NCI-H226 (cell line): ENCODE results near the gene PDZRN4.

Experiments used
- DNase-seq: peaks from one replicate; pipeline ENCODE4 v3.0.0-alpha.2; 2015

PDZRN4 gene

GRCh38 chr12:41365653-41366171 lies 177.6 kb downstream of the PDZRN4 start:
- DNase-seq: no peak

- no peak for DNase-seq
Observed at GRCh38 chr12:41367726-41368405, 179.7 kb downstream of the PDZRN4 start.

DNA sequence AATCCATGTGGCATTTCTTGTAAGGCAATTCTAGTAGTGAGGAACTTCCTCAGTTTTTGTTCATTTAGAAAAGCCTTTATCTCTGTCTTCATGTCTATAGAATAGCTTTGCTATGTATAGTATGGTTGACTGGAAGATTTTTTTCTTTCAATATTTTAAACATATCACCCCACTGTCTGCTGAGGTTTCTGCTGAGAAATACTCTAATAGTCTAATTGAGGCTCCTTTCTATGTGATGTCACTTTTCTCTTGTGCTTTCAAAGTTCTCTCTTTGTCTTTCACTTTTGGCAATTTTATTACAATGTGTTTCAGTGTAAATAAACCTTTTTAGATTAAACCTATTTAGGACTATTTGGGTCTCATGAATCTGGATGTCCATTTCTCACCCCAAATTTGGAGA lies 192.8 kb downstream of the PDZRN4 start:
- no peak for DNase-seq

DNA sequence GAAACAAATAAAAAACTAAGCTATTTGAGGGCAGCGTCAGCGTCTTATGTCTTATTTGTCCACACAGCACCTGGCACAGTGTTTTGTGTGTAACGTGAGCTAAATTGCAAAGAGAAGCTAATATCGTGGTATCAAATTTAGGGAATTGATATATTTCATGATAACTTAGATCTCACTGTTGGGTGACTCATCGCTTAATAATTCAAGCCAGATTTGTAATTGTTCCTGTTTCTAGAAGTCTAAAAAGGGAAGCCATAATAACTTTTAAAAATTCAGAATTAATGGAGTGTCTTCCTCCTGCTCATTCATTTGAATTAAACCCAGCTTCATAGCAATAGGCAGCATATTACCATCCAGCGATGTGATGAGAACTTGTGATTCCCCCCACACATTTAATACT lies 214.7 kb downstream of the PDZRN4 start:
- no peak for DNase-seq

DNA sequence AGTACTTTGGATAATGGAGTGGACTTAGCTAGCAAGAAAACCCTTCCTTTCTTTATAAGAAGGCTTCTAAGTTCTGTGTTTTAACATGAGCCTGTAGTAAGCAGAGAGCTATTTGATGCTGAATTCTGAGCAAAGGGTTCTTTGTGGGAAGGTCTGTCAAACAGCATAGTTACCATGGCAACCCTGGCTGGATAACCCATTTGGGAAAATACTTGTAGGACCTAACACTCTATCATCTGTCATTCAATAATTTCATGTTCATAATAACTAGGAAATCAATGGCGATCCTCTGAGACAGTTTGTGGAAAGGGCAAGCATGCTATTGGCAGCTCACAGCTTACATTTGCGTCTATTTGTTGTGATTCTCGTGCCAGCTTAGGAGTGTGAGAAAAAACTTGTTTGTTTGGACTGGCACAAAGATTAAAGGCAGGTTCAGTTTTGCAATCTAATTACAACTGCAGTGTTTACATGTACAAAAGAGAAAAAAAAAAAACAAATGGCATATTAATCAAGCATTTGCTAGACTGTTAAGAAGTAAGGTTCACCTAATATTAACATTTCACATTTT lies 219.2 kb downstream of the PDZRN4 start:
- DNase-seq: no peak

GRCh38 chr12:41409628-41410027 lies 221.5 kb downstream of the PDZRN4 start:
- DNase-seq: no peak

GRCh38 chr12:41418586-41418985 lies 230.5 kb downstream of the PDZRN4 start:
- DNase-seq: no peak

- DNase-seq: no peak
Observed at GRCh38 chr12:41419131-41419893, 231.2 kb downstream of the PDZRN4 start.

- DNase-seq: no peak
Observed at GRCh38 chr12:41424651-41425050, 236.5 kb downstream of the PDZRN4 start.

DNA sequence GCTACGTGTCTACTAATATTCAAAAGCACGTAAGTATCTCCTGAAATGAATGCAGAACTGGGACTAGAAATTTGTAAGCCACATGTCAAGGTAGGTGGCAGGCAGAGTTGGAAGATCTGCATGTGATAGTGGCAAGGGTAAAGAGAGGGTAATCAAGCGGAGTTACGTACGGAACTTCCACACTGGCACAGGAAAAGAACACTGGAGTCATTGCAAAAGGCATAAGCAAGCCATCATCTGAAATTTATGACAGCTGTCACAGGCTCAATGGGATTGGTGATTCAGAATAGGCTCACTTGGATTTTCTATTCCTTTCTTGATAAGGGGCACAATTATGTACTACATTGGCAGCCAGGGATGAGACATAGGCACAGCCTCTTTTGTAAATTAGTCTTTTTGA lies 245.3 kb downstream of the PDZRN4 start:
- no peak for DNase-seq

- no peak for DNase-seq
Observed at GRCh38 chr12:41436076-41436475, 248.0 kb downstream of the PDZRN4 start.

DNA sequence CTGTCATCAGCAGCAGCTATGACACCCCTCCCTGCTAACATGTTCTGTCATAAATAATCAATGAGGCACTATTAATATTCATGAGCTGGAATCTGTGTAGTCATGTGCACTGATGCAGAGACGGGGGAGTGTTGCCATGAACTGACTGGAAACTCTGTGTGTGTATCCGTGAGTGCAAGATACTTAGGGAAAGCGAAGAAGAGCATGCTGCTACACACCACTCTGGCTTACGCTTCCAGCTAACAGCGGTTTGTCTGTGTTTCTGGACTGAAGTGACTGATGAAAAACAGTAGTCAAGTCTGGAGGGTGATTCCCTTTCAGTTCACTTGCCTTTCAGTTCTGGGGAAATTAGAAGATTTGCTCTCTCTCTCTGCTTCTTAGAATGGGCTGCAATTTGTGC lies 249.4 kb downstream of the PDZRN4 start:
- DNase-seq: no peak

DNA sequence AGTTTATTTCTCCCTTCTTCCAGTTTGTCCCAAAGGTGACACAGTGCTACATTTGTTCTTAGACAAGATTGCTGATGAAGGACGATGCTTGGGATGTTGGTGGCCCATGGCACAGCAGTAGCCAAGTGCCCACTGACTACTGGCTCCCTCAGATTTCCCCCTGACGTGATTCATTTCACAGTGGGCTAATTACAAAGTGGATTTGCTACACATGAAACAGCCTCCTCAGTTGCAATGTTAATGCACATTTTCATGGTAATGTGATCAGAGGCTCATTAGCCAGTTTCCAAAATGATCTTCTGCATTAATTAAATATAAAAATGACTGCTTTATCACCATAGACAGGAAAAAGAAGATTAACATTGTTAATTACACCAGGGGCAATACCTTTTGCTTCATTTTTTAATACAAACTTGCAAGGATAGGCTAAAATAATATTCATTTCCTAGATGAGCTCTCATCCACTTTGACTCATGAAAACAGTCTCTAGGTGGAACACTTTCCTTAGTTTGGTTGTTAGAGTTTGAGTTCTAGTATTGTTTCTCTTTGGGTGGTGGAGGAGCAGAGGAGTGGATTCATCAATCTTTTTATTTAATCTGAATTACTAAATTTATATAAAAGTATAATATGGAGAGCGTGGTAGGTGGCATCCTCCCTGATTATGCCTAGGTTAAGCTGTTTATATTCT lies 250.9 kb downstream of the PDZRN4 start:
- DNase-seq: no peak

DNA sequence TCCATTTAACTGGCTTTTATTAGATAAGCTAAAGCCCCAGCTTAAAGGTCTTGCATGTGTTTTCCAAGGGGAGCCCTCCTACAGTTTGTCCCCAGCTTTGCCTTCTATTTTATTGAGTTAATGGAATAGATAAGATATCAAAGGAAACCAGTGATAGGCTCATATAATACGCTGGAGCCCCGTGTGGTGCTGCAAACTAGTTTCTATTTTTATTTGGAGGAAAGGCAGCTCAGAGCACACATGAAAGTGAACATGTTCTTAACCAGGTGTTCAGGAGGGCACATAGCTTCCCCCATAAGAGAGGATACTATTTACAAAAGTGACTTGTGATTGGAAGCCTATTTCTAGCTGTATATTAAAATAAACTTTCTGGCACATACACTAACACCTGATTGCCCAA lies 251.7 kb downstream of the PDZRN4 start:
- DNase-seq: no peak

DNA sequence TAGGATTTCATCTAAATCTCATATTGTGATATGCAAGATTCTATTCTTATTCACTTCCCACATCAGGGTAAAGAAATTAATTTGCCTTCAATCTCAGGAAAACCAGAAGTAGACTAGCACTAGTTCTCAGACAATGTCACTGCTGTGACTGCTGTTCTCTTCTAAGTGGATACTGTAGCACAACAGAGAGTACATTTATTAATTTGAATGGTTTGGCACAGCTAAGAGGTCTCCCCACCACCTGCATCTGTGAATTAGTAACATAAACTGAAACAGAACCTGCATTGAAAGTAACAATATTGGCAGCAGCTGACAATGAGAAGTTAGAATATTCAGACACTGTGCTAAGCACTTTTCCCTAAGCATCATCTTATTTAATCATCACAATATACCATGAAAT lies 253.1 kb downstream of the PDZRN4 start:
- no peak for DNase-seq

- no peak for DNase-seq
Observed at GRCh38 chr12:41442896-41443295, 254.8 kb downstream of the PDZRN4 start.

DNA sequence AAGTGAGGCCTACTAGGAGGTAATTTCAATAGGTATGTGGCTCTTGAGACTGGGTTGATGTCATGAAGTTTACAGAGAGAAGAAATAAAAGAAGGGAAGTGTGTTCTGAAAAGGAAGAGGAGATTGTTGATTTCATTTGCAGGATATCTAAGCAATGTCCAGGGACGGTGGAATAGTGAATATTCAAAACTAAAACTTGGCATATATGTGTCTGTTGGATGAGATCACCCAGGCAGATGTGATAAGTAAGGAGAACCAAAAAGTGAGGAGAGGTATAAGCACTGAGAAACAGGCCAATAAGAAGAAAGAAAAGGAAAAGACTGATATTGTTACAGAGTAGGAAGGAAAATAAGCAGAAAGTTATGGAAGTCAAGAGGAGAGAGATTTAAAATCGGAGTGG lies 255.6 kb downstream of the PDZRN4 start:
- DNase-seq: no peak

GRCh38 chr12:41452838-41453407 lies 264.8 kb downstream of the PDZRN4 start:
- no peak for DNase-seq

GRCh38 chr12:41453409-41453808 lies 265.3 kb downstream of the PDZRN4 start:
- no peak for DNase-seq

GRCh38 chr12:41459111-41459905 lies 271.2 kb downstream of the PDZRN4 start:
- no peak for DNase-seq

- no peak for DNase-seq
Observed at GRCh38 chr12:41459906-41460214, 271.7 kb downstream of the PDZRN4 start.

GRCh38 chr12:41460906-41461305 lies 272.8 kb downstream of the PDZRN4 start:
- no peak for DNase-seq
